ENCODE measurements around the gene LRBA. TPM values are rescaled to one million over a fixed set of nuclear protein-coding genes. Genes with fewer than 3 reads are reported as not detected.

Gene LRBA
- total RNA-seq, 1 donor from 2014 or later, result 103 TPM

- no peak for TF ChIP-seq CTCF (IDR thresholded peaks at IDR 0.05; ENCODE audit: insufficient read depth, low read length, severe bottlenecking)
- no peak for DNase-seq (ENCODE audit: low read depth)
- Histone ChIP-seq H3K4me3 (ENCODE audit: low read depth, low read length) (no peak overlapping the region), H3K27me3 (ENCODE audit: control insufficient read depth, insufficient read depth, low read length) (no peaks in the 10 kb centered on the region), H3K36me3 (ENCODE audit: control insufficient read depth, insufficient read depth, low read length) (peaks cover 2% of the 10 kb centered on the region)
- FAIRE-seq, result no peak
Measured at GRCh38 chr4:150591904-150592303, 423.2 kb downstream of the LRBA start.

- Histone ChIP-seq H3K27me3 (ENCODE audit: control insufficient read depth, insufficient read depth, low read length) (no peaks in the 10 kb centered on the region), H3K36me3 (ENCODE audit: control insufficient read depth, insufficient read depth, low read length) (peaks cover 2% of the 10 kb centered on the region), H3K4me3 (ENCODE audit: low read depth, low read length) (no peak overlapping the region)
- no peak for TF ChIP-seq CTCF (IDR thresholded peaks at IDR 0.05; ENCODE audit: insufficient read depth, low read length, severe bottlenecking)
- DNase-seq (ENCODE audit: low read depth), result no peak
- no peak for FAIRE-seq
Measured at GRCh38 chr4:150591406-150591805, 423.7 kb downstream of the LRBA start.

- no peak for DNase-seq (ENCODE audit: low read depth)
- no peak for FAIRE-seq
- no peaks in the 10 kb centered on the region for H3K27me3 ChIP-seq (ENCODE audit: control insufficient read depth, insufficient read depth, low read length)
- peaks cover 2% of the 10 kb centered on the region for H3K36me3 ChIP-seq (ENCODE audit: control insufficient read depth, insufficient read depth, low read length)
- H3K4me3 ChIP-seq (ENCODE audit: low read depth, low read length), result no peak overlapping the region
- no peak for TF ChIP-seq CTCF (IDR thresholded peaks at IDR 0.05; ENCODE audit: insufficient read depth, low read length, severe bottlenecking)
Measured at GRCh38 chr4:150590631-150591030, 424.5 kb downstream of the LRBA start.

GRCh38 chr4:150589157-150589556, 425.9 kb downstream of the LRBA start:
- H3K4me3 ChIP-seq (ENCODE audit: low read depth, low read length), result no peak overlapping the region
- FAIRE-seq, result no peak
- no peak for DNase-seq (ENCODE audit: low read depth)
- no peak for TF ChIP-seq CTCF (IDR thresholded peaks at IDR 0.05; ENCODE audit: insufficient read depth, low read length, severe bottlenecking)
- no peaks in the 10 kb centered on the region for H3K27me3 ChIP-seq (ENCODE audit: control insufficient read depth, insufficient read depth, low read length)
- peaks cover 2% of the 10 kb centered on the region for H3K36me3 ChIP-seq (ENCODE audit: control insufficient read depth, insufficient read depth, low read length)

- H3K27me3 ChIP-seq (ENCODE audit: control insufficient read depth, insufficient read depth, low read length), result no peaks in the 10 kb centered on the region
- no peak for TF ChIP-seq CTCF (IDR thresholded peaks at IDR 0.05; ENCODE audit: insufficient read depth, low read length, severe bottlenecking)
- no peak for DNase-seq (ENCODE audit: low read depth)
- H3K4me3 ChIP-seq (ENCODE audit: low read depth, low read length), result no peak overlapping the region
- no peak for FAIRE-seq
- peaks cover 7% of the 10 kb centered on the region for H3K36me3 ChIP-seq (ENCODE audit: control insufficient read depth, insufficient read depth, low read length)
Measured at GRCh38 chr4:150588316-150588715, 426.8 kb downstream of the LRBA start.

- Histone ChIP-seq H3K27me3 (ENCODE audit: control insufficient read depth, insufficient read depth, low read length) (no peaks in the 10 kb centered on the region), H3K36me3 (ENCODE audit: control insufficient read depth, insufficient read depth, low read length) (peaks cover 13% of the 10 kb centered on the region), H3K4me3 (ENCODE audit: low read depth, low read length) (no peak overlapping the region)
- FAIRE-seq (no peak), DNase-seq (ENCODE audit: low read depth) (no peak)
- TF ChIP-seq CTCF (IDR thresholded peaks at IDR 0.05; ENCODE audit: insufficient read depth, low read length, severe bottlenecking), result no peak
Measured at GRCh38 chr4:150586162-150586810, 428.8 kb downstream of the LRBA start.

Data from bronchial epithelial cell (primary cell).